Measurements from ENCODE around the gene PDK4.
A peak's percentile ranks its signal among the peaks of the same experiment; 100 is the strongest.
"Not testable (repeated sequence)": the region's sequence is repeated elsewhere in the genome, so short reads cannot be mapped to it uniquely, and the experiment has no call there.

PDK4 gene

DNA sequence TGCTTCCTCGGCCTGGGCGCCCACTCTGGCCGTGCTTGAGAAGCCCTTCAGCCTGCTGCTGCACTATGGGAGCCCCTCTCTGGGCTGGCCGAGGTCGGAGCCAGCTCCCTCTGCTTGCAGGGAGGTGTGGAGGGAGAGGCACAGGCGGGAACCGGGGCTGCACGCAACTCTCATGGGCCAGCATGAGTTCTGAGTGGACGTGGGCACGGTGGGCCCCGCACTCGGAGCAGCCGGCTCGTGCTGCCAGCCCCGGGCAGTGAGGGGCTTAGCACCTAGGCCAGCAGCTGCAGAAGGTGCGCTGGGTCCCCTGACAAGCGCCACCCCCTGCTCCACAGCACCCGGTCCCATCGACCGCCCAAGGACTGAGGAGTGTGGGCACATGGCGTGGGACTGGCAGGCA is 9.0 kb upstream of the PDK4 start:
- no peak for TF ChIP-seq CTCF (conservative IDR thresholded peaks at IDR 0.05; ENCODE audit: low read depth, low read length)
- H3K4me3 ChIP-seq (ENCODE audit: low read length): no peak overlapping the region
- DNase-seq (ENCODE audit: low read depth): no peak

DNA sequence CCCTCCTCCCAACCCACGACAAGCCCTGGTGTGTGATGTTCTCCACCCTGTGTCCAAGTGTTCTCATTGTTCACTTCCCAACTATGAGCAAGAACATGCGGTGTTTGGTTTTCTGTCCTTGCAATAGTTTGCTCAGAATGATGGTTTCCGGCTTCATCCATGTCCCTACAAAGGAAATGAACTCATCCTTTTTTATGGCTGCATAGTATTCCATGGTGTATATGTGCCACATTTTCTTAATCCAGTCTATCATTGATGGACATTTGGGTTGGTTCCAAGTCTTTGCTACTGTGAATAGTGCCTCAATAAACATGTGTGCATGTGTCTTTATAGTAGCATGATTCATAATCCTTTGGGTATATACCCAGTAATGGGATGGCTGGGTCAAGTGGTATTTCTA is 8.5 kb upstream of the PDK4 start:
- not testable (repeated sequence) for H3K4me3 ChIP-seq (ENCODE audit: low read length); DNase-seq (ENCODE audit: low read depth)

DNA sequence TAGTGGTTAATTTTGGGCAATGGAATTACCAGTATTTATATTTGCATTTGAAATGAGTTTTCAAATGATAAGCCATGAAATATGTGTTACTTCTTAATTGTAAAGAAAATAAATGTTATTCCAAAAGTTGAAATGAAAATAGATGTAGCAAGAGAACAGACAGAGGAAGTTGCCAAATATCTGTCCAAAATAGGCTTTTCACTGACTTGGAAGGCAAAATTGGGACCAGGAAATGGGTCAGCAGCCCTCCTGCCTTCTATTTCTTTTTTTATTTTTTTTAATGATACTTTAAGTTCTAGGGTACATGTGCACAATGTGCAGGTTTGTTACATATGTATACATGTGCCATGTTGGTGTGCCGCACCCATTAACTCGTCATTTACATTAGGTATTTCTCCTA is 8.1 kb upstream of the PDK4 start:
- DNase-seq (ENCODE audit: low read depth); H3K4me3 ChIP-seq (ENCODE audit: low read length): not testable (repeated sequence)

DNA sequence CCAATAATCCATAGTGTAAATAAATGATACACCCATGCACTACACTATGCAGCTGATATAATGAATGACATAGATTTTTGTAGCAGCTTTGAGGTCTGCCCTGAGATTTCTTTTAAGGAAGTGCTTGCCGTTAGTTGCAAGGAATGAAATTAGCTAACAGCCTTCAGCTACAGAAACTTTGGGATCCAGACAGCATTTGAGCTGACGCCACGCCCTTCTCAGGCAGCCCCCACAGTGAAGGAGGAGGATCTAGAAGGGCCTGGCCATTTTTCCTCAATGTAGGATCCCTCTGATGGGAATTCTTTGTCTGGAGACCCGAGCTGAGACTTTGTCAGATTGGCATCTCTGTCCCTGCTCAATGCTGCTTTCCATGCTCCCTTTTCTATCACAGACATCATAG is 6.1 kb upstream of the PDK4 start:
- DNase-seq (ENCODE audit: low read depth): no peak
- no peak overlapping the region for H3K4me3 ChIP-seq (ENCODE audit: low read length)
- TF ChIP-seq CTCF (conservative IDR thresholded peaks at IDR 0.05; ENCODE audit: low read depth, low read length): no peak

DNA sequence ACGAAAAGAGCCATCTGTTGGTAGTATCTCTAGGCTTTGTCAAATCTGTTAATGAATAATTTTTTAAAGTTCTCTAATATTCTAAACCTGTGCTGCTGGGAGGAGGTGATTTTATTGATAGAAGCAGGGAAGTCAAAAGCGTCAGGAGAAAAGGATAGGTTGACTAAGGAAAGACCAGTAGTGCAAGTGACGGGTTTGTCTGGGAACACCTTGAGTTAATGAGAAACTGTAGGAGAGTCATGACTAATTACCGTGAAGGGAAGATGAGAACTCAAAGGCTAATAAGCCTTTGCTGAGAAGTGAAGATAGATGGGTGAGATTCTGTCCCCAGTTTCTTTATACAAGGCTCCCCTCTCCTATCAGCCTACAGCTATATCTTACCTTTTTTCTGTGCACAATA is 5.0 kb upstream of the PDK4 start:
- no peak for TF ChIP-seq CTCF (conservative IDR thresholded peaks at IDR 0.05; ENCODE audit: low read depth, low read length)
- no peak for DNase-seq (ENCODE audit: low read depth)
- no peak overlapping the region for H3K4me3 ChIP-seq (ENCODE audit: low read length)

- no peak for DNase-seq (ENCODE audit: low read depth)
- TF ChIP-seq CTCF (conservative IDR thresholded peaks at IDR 0.05; ENCODE audit: low read depth, low read length): no peak
- H3K4me3 ChIP-seq (ENCODE audit: low read length): no peak overlapping the region
These were observed 2.8 kb upstream of the PDK4 start for GRCh38 chr7:95599069-95599468.

- H3K4me3 ChIP-seq (ENCODE audit: low read length): no peak overlapping the region
- DNase-seq (ENCODE audit: low read depth): no peak
- no peak for TF ChIP-seq CTCF (conservative IDR thresholded peaks at IDR 0.05; ENCODE audit: low read depth, low read length)
These were observed 2.2 kb upstream of the PDK4 start for GRCh38 chr7:95598511-95598910.

DNA sequence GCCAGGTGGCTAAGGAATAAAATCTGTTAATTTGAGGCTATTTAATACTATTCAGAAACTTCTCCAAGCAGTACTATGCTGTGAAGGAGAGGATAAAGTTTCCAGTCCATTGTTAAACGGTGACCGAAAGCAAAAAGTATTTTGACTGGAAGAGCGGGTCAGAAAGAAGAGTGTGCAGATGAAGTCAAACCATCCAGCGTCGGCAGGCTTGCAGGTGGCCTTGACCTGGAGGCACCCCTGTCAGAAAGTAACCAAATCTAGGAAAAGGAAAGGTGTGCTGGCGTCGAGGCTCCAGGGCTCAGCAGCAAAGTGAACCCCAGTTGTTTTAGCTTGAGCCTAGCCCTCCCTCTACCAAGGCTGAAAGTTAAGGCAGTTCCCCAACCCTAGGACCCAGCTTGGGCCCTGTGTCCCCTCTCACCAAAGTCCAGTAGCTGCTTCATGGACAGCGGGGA is 544 bp downstream of the PDK4 start:
- DNase-seq (ENCODE audit: low read depth): no peak
- no peak for TF ChIP-seq CTCF (conservative IDR thresholded peaks at IDR 0.05; ENCODE audit: low read depth, low read length)
- peak overlapping the region; percentile 68 for H3K4me3 ChIP-seq (ENCODE audit: low read length)

Data from retinal pigment epithelial cell (primary cell).